Lower lobe of right lung (tissue), 2 donors: ENCODE data around the gene CCDC167. TPM values are rescaled to one million over a fixed set of nuclear protein-coding genes. Genes with fewer than 3 reads are reported as not detected.

Source experiments
- ATAC-seq, 2 donors: fragments of 200-7000 bp; cut with Tn5 transposase; one replicate each; pipeline ENCODE4 v1.9.1; 2020 to 2022; ENCODE audit warnings: mild to moderate bottlenecking in 2 of 2, moderate library complexity in 2 of 2
- DNase-seq: peaks from one replicate; pipeline ENCODE4 v3.0.0-alpha.2; 2020
- H3K27ac ChIP-seq: fragments of 200-600 bp; one replicate; pipeline ENCODE4 v1.8.0; 2022
- H3K27me3 ChIP-seq: fragments of 200-600 bp; one replicate; pipeline ENCODE4 v1.8.0; 2022; ENCODE audit warnings: low read depth
- H3K36me3 ChIP-seq: fragments of 200-600 bp; one replicate; pipeline ENCODE4 v1.8.0; 2022; ENCODE audit warnings: mild to moderate bottlenecking
- H3K4me1 ChIP-seq: fragments of 200-600 bp; one replicate; pipeline ENCODE4 v1.8.0; 2022
- H3K4me3 ChIP-seq: fragments of 200-600 bp; one replicate; pipeline ENCODE4 v1.8.0; 2022; ENCODE audit warnings: mild to moderate bottlenecking
- H3K9me3 ChIP-seq: fragments of 200-600 bp; one replicate; pipeline ENCODE4 v1.8.0; 2022
- CTCF ChIP-seq: fragments of 200-600 bp; IDR thresholded peaks from one replicate; pipeline ENCODE4 v1.8.0; 2022; ENCODE audit warnings: antibody characterized with exemption, mild to moderate bottlenecking
- intact Hi-C: fragments of 100-400 bp; cut with DNase I; formaldehyde crosslinking; loops from one replicate; pipeline ENCODE4 v1.11.0; 2022
- total RNA-seq: library from RNA; stranded (reverse); fragmentation: NEBNext Ultra II Directional; extraction: Animal tissue kit (Norgen Biotek cat#: 25700); gene quantifications from one replicate; pipeline ENCODE4 v1.2.1, GENCODE V29; 2021
- donor health status: DM: no; HTN: yes; CAD: no; lungs with severe emphysema.

Gene CCDC167
- total RNA-seq, 1 donor from 2014 or later, result 12.7 TPM

- H3K9me3 ChIP-seq, result no peaks in the 10 kb centered on the region
- H3K36me3 ChIP-seq, result peaks cover 80% of the 10 kb centered on the region
- ATAC-seq, result peak in 1 of 2 donors; percentile 14
- no peaks in the 10 kb centered on the region for H3K27me3 ChIP-seq
- no peak overlapping the region for H3K4me3 ChIP-seq
- TF ChIP-seq CTCF, result no peak
- H3K4me1 ChIP-seq, result no peaks in the 10 kb centered on the region
- intact Hi-C loops, result no loop called here
- no peak for DNase-seq
- no peak overlapping the region for H3K27ac ChIP-seq
Observed at GRCh38 chr6:37473364-37474095, 26.2 kb downstream of the CCDC167 start.

- Histone ChIP-seq H3K27me3 (no peaks in the 10 kb centered on the region), H3K27ac (no peak overlapping the region), H3K4me1 (no peaks in the 10 kb centered on the region), H3K4me3 (no peak overlapping the region), H3K9me3 (peaks cover 7% of the 10 kb centered on the region), H3K36me3 (peaks cover 46% of the 10 kb centered on the region)
- no peak for ATAC-seq
- no peak for TF ChIP-seq CTCF
- DNase-seq, result no peak
- intact Hi-C loops, result no loop called here
Observed at GRCh38 chr6:37467718-37468117, 32.0 kb downstream of the CCDC167 start.

GRCh38 chr6:37463110-37463509 lies 36.6 kb downstream of the CCDC167 start:
- peaks cover 70% of the 10 kb centered on the region for H3K36me3 ChIP-seq
- intact Hi-C loops, result no loop called here
- H3K9me3 ChIP-seq, result peaks cover 7% of the 10 kb centered on the region
- H3K4me1 ChIP-seq, result no peaks in the 10 kb centered on the region
- no peak for DNase-seq
- no peak overlapping the region for H3K4me3 ChIP-seq
- ATAC-seq, result no peak
- H3K27me3 ChIP-seq, result no peaks in the 10 kb centered on the region
- no peak for TF ChIP-seq CTCF
- no peak overlapping the region for H3K27ac ChIP-seq

GRCh38 chr6:37460805-37461204 lies 38.9 kb downstream of the CCDC167 start:
- no peaks in the 10 kb centered on the region for H3K27me3 ChIP-seq
- no peak for TF ChIP-seq CTCF
- H3K4me3 ChIP-seq, result no peak overlapping the region
- peaks cover 88% of the 10 kb centered on the region for H3K36me3 ChIP-seq
- ATAC-seq (no peak), DNase-seq (no peak)
- intact Hi-C loops, result no loop called here
- no peaks in the 10 kb centered on the region for H3K4me1 ChIP-seq
- H3K9me3 ChIP-seq, result no peaks in the 10 kb centered on the region
- no peak overlapping the region for H3K27ac ChIP-seq

- no peak for ATAC-seq
- intact Hi-C loops, result no loop called here
- Histone ChIP-seq H3K4me1 (no peaks in the 10 kb centered on the region), H3K27ac (no peak overlapping the region), H3K36me3 (peaks cover 91% of the 10 kb centered on the region), H3K4me3 (no peak overlapping the region), H3K9me3 (no peaks in the 10 kb centered on the region), H3K27me3 (no peaks in the 10 kb centered on the region)
- DNase-seq, result no peak
- no peak for TF ChIP-seq CTCF
Observed at GRCh38 chr6:37459981-37460800, 39.5 kb downstream of the CCDC167 start.
